BE2C (cell line): ENCODE results near the gene ATP5ME.

ENCODE experiments used
- DNase-seq: peaks from one replicate; pipeline ENCODE4 v3.0.0-alpha.2; 2020
- H3K27me3 ChIP-seq: fragments of 250-450 bp; sonication (Bioruptor Pico); 2 replicates; pipeline ENCODE4 v1.5.1; 2020; ENCODE audit warnings: mild to moderate bottlenecking
- H3K36me3 ChIP-seq: fragments of 250-450 bp; sonication (Bioruptor Pico); 2 replicates; pipeline ENCODE4 v1.5.1; 2020; ENCODE audit warnings: mild to moderate bottlenecking
- H3K4me1 ChIP-seq: fragments of 250-450 bp; sonication (Bioruptor Pico); 2 replicates; pipeline ENCODE4 v1.5.1; 2020
- H3K4me3 ChIP-seq: 2 replicates; pipeline ENCODE4 v1.5.1; 2011; ENCODE audit warnings: low read depth, low read length
- H3K9me3 ChIP-seq: fragments of 250-450 bp; sonication (Bioruptor Pico); 2 replicates; pipeline ENCODE4 v1.5.1; 2020
- TF ChIP-seq, protein P1 (sequence below): IDR thresholded peaks from 2 replicates; pipeline ENCODE4 v1.5.1; 2012; ENCODE audit warnings: mild to moderate bottlenecking, low read depth, low read length

Gene ATP5ME

DNA sequence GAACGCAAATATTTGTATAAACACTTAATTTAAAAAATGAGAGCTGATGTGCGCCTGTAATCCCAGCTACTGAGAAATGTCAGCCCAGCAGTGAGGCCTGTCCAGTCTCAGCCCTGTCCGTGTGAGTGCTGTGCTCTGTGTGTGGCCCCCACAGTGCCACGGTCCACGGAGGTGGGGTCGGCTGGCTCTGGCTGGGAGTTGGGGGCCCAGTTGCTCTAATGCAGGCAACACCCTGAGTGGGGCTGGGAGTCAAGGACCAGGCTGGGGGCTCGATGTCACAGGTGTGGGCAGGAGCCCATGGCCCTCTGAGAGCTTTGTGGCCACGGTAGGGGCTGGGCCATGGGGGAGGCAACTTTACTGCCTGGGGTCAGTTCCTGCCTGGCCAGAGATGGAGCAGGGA is 44.4 kb upstream of the ATP5ME start:
- TF ChIP-seq, protein P1, sequence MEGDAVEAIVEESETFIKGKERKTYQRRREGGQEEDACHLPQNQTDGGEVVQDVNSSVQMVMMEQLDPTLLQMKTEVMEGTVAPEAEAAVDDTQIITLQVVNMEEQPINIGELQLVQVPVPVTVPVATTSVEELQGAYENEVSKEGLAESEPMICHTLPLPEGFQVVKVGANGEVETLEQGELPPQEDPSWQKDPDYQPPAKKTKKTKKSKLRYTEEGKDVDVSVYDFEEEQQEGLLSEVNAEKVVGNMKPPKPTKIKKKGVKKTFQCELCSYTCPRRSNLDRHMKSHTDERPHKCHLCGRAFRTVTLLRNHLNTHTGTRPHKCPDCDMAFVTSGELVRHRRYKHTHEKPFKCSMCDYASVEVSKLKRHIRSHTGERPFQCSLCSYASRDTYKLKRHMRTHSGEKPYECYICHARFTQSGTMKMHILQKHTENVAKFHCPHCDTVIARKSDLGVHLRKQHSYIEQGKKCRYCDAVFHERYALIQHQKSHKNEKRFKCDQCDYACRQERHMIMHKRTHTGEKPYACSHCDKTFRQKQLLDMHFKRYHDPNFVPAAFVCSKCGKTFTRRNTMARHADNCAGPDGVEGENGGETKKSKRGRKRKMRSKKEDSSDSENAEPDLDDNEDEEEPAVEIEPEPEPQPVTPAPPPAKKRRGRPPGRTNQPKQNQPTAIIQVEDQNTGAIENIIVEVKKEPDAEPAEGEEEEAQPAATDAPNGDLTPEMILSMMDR = no peak
- DNase-seq = no peak
- Histone ChIP-seq H3K4me1 (no peaks in the 10 kb centered on the region), H3K27me3 (no peaks in the 10 kb centered on the region), H3K36me3 (peaks cover 4% of the 10 kb centered on the region; the same call in 1 of the 2 replicates), H3K9me3 (no peaks in the 10 kb centered on the region), H3K4me3 (no peak overlapping the region)

- Histone ChIP-seq H3K9me3 (no peaks in the 10 kb centered on the region), H3K4me1 (no peaks in the 10 kb centered on the region), H3K36me3 (peaks cover 3% of the 10 kb centered on the region; the same call in 1 of the 2 replicates), H3K4me3 (no peak overlapping the region), H3K27me3 (no peaks in the 10 kb centered on the region)
- TF ChIP-seq, protein P1 = no peak
- no peak for DNase-seq
These were observed 43.7 kb upstream of the ATP5ME start for GRCh38 chr4:717601-718320.

GRCh38 chr4:714087-714486 is 40.0 kb upstream of the ATP5ME start:
- Histone ChIP-seq H3K4me1 (no peaks in the 10 kb centered on the region), H3K36me3 (peaks cover 5% of the 10 kb centered on the region; the same call in 1 of the 2 replicates), H3K4me3 (no peak overlapping the region), H3K27me3 (no peaks in the 10 kb centered on the region), H3K9me3 (no peaks in the 10 kb centered on the region)
- TF ChIP-seq, protein P1 = no peak
- no peak for DNase-seq

GRCh38 chr4:712916-713632 is 39.0 kb upstream of the ATP5ME start:
- Histone ChIP-seq H3K4me3 (no peak overlapping the region), H3K9me3 (no peaks in the 10 kb centered on the region), H3K27me3 (no peaks in the 10 kb centered on the region), H3K36me3 (peaks cover 5% of the 10 kb centered on the region; the same call in 1 of the 2 replicates), H3K4me1 (no peaks in the 10 kb centered on the region)
- TF ChIP-seq, protein P1 = no peak
- DNase-seq = no peak

DNA sequence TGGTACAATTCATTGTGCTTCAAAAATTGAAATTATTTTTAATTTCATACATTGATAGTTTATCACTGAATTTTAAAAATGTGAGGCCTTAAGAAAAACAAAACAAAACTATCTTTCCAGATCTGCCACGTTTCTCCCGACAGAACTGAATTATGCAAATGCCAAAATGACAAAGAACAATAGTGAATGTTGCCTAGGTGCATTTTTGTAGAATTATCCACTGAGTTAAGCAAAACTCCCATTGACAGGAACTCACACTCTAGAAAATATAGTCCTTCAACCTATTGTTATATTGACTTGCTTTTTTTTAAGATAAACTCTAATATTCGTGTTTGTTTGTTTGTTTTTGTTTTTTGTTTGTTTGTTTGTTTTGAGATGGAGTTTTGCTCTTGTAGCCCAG is 38.0 kb upstream of the ATP5ME start:
- H3K27me3 ChIP-seq = no peaks in the 10 kb centered on the region
- H3K36me3 ChIP-seq = peaks cover 5% of the 10 kb centered on the region; the same call in 1 of the 2 replicates
- TF ChIP-seq, protein P1 = no peak
- DNase-seq = no peak
- H3K9me3 ChIP-seq = no peaks in the 10 kb centered on the region
- no peaks in the 10 kb centered on the region for H3K4me1 ChIP-seq
- H3K4me3 ChIP-seq = no peak overlapping the region

GRCh38 chr4:710916-711315 is 36.8 kb upstream of the ATP5ME start:
- H3K4me3 ChIP-seq = no peak overlapping the region
- DNase-seq = no peak
- no peaks in the 10 kb centered on the region for H3K27me3 ChIP-seq
- no peaks in the 10 kb centered on the region for H3K4me1 ChIP-seq
- TF ChIP-seq, protein P1 = no peak
- H3K36me3 ChIP-seq = peaks cover 5% of the 10 kb centered on the region; the same call in 1 of the 2 replicates
- no peaks in the 10 kb centered on the region for H3K9me3 ChIP-seq
